Heart left ventricle (tissue), 16 donors: Measurements from ENCODE around the gene CUX1. TPM values are rescaled to one million over a fixed set of nuclear protein-coding genes. Genes with fewer than 3 reads are reported as not detected.

Experiments used
- ATAC-seq, 4 donors: fragments of 200-7000 bp; cut with Tn5 transposase; one replicate each; pipeline ENCODE4 v1.9.1; 2020 to 2022; ENCODE audit warnings: moderate library complexity in 4 of 4, mild to moderate bottlenecking in 3 of 4, moderate number of reproducible peaks in 1 of 4
- DNase-seq, 5 donors: peaks; one replicate each; pipeline ENCODE4 v3.0.0-alpha.2; 2020
- H3K27ac ChIP-seq, 12 donors: fragments of 200-600 bp; sonication (generic) in 4 of 12; one replicate each; pipeline versions ENCODE4 v1.5.0 to v1.8.0; 2016 to 2022; ENCODE audit warnings: mild to moderate bottlenecking in 2 of 12
- H3K27me3 ChIP-seq, 9 donors: fragments of 200-600 bp; sonication (generic) in 2 of 9; one replicate each; pipeline versions ENCODE4 v1.5.1 to v1.8.0; 2016 to 2022; ENCODE audit warnings: mild to moderate bottlenecking in 3 of 9
- H3K36me3 ChIP-seq, 9 donors: fragments of 200-600 bp; sonication (generic) in 2 of 9; one replicate each; pipeline versions ENCODE4 v1.5.0 to v1.8.0; 2018 to 2022; ENCODE audit warnings: mild to moderate bottlenecking in 2 of 9
- H3K4me1 ChIP-seq, 12 donors: fragments of 200-600 bp; sonication (generic) in 4 of 12; one replicate each; pipeline versions ENCODE4 v1.5.0 to v1.8.0; 2016 to 2022; ENCODE audit warnings: mild to moderate bottlenecking in 3 of 12
- H3K4me3 ChIP-seq, 12 donors: fragments of 200-600 bp; sonication (generic) in 4 of 12; one replicate each; pipeline versions ENCODE4 v1.5.0 to v1.8.0; 2017 to 2022; ENCODE audit warnings: mild to moderate bottlenecking in 9 of 12, moderate library complexity in 4 of 12
- H3K9me3 ChIP-seq, 12 donors: fragments of 200-600 bp; sonication (generic) in 4 of 12; one replicate each; pipeline versions ENCODE4 v1.5.0 to v1.8.0; 2016 to 2022; ENCODE audit warnings: mild to moderate bottlenecking in 1 of 12
- CTCF ChIP-seq, 12 donors: fragments of 200-600 bp; sonication (generic) in 4 of 12; IDR thresholded peaks; one replicate each; pipeline versions ENCODE4 v1.5.0 to v1.8.0; 2018 to 2022; ENCODE audit warnings: antibody characterized with exemption in 12 of 12, mild to moderate bottlenecking in 5 of 12
- POLR2A ChIP-seq, 2 donors: fragments of 450-650 bp; IDR thresholded peaks; one replicate each; pipeline ENCODE4 v1.6.1; 2017; ENCODE audit warnings: antibody characterized with exemption in 2 of 2, mild to moderate bottlenecking in 2 of 2, moderate library complexity in 2 of 2
- whole genome bisulfite sequencing, 4 donors: extraction: QIAGEN DNeasy Blood & Tissue Kit in 2 of 4; methylation state at CpG; one replicate each; pipeline versions ENCODE4 v1.1.5 to v1.1.7; 2013 to 2018; 5-methylcytosine and 5-hydroxymethylcytosine counted together
- intact Hi-C, 10 donors: fragments of 100-400 bp; cut with DNase I; formaldehyde crosslinking; loops; one replicate each; pipeline versions ENCODE4 v1.11.1 to v1.14.2; 2022
- polyA plus RNA-seq, 2 donors: library from polyadenylated mRNA; stranded (reverse); fragments of 200-250 nt; gene quantifications; one replicate each; pipeline ENCODE4 v1.2.3, GENCODE V29; 2013
- total RNA-seq, 9 donors: library from RNA; depleted of rRNA in 2 of 9; stranded (reverse); fragments of >200 nt in 2 of 9; fragmentation: NEBNext Ultra II Directional in 3 of 9; extraction: Animal tissue kit (Norgen Biotek cat#: 25700) in 3 of 9; gene quantifications; one replicate each; pipeline versions ENCODE4 v1.1.0 to v1.2.4, GENCODE V29; 2016 to 2023
- donor health status: ischemic (EF 13 %, LVEDD 7.1; RV severe dilation, severe dysfunction).
- donor health status: healthy with polysubstance abuse.
- donor health status: DM: no; HTN: yes; CAD: no.
- donor health status: DM: no; HTN: no; CAD: no.
- donor health status: ischemic (EF 25% LVEDD 6.9; RV normal size, moderate dysfunction).
- donor health status: ischemic (EF 25% LVEDD 5.7; RV mildly dilated, moderate dysfunction).
- donor health status: healthy.
- donor health status: DM: yes; HTN: yes; CAD: no.
- donor health status: ischemic (EF 35%, LVEDD 5.7; RV mildly dilated, moderate dysfunction).
- donor health status: nonischemic (EF 11% LVEDD 7.7; RV severe dilation, severe dysfunction).
- donor health status: DM: yes; HTN: yes; CAD: no.
- donor health status: PGD.
- donor health status: ischemic (EF 29% LVEDD 5.4; RV normal size, mild dysfunction).
- donor health status: nonischemic (EF 23%, LVEDD 6.1; RV moderate dilation, normal function).

The CUX1 gene
- total and polyA plus RNA-seq, 11 donors: 51.9 to 173 (median 122) TPM

- Histone ChIP-seq H3K27ac (peak overlapping the region in 4 of 12 donors; percentile 13 to 90 (median 60)), H3K9me3 (no peaks in the 10 kb centered on the region), H3K36me3 (no peaks in the 10 kb centered on the region), H3K4me3 (no peak overlapping the region), H3K4me1 (peaks cover 2 to 81% (median 57%) of the 10 kb centered on the region in 12 donors), H3K27me3 (no peaks in the 10 kb centered on the region)
- no peak for ATAC-seq
- no peak for TF ChIP-seq POLR2A (IDR thresholded peaks at IDR 0.05)
- TF ChIP-seq CTCF (IDR thresholded peaks at IDR 0.05): no peak
- intact Hi-C loops: no loop called here
- DNase-seq: no peak
- 87 to 95% (median 93%) methylated on average over 15 of the region's 15 CpGs for WGBS, 4 donors
Observed at GRCh38 chr7:101943306-101943705, 125.9 kb downstream of the CUX1 start.

GRCh38 chr7:101943889-101944600 is 126.6 kb downstream of the CUX1 start:
- intact Hi-C loops: no loop called here
- DNase-seq (no peak), ATAC-seq (no peak)
- Histone ChIP-seq H3K9me3 (no peaks in the 10 kb centered on the region), H3K36me3 (no peaks in the 10 kb centered on the region), H3K4me3 (no peak overlapping the region), H3K27ac (peak overlapping the region in 10 of 12 donors; percentile 13 to 90 (median 62)), H3K4me1 (peaks cover 2 to 84% (median 59%) of the 10 kb centered on the region in 12 donors), H3K27me3 (no peaks in the 10 kb centered on the region)
- TF ChIP-seq CTCF (IDR thresholded peaks at IDR 0.05) (no peak), POLR2A (IDR thresholded peaks at IDR 0.05) (no peak)
- 76 to 89% (median 81%) methylated on average over 13 to 14 of the region's 14 CpGs for WGBS, 4 donors

- no peak for TF ChIP-seq POLR2A (IDR thresholded peaks at IDR 0.05)
- no peak for TF ChIP-seq CTCF (IDR thresholded peaks at IDR 0.05)
- Histone ChIP-seq H3K27ac (peak overlapping the region in 10 of 12 donors; percentile 46 to 90 (median 72)), H3K4me1 (peaks cover 2 to 84% (median 59%) of the 10 kb centered on the region in 12 donors), H3K4me3 (no peak overlapping the region), H3K36me3 (no peaks in the 10 kb centered on the region), H3K27me3 (no peaks in the 10 kb centered on the region), H3K9me3 (no peaks in the 10 kb centered on the region)
- intact Hi-C loops: no loop called here
- no peak for ATAC-seq
- no peak for DNase-seq
- WGBS, 4 donors: 66 to 83% (median 82%) methylated on average over 10 of the region's 10 CpGs
Observed at GRCh38 chr7:101944611-101945010, 127.2 kb downstream of the CUX1 start.

GRCh38 chr7:101945034-101945758 is 127.8 kb downstream of the CUX1 start:
- Histone ChIP-seq H3K36me3 (no peaks in the 10 kb centered on the region), H3K27me3 (no peaks in the 10 kb centered on the region), H3K27ac (peak overlapping the region in 11 of 12 donors; percentile 27 to 90 (median 74)), H3K4me3 (no peak overlapping the region), H3K4me1 (peaks cover 2 to 84% (median 59%) of the 10 kb centered on the region in 12 donors), H3K9me3 (no peaks in the 10 kb centered on the region)
- WGBS, 4 donors: 57 to 75% (median 63%) methylated on average over 15 of the region's 15 CpGs
- DNase-seq: peak in 2 of 5 donors; percentile 54 to 72
- TF ChIP-seq POLR2A (IDR thresholded peaks at IDR 0.05): no peak
- TF ChIP-seq CTCF (IDR thresholded peaks at IDR 0.05): no peak
- peak; percentile 33 to 68 (median 56) for ATAC-seq
- intact Hi-C loops: no loop called here
